T-helper 22 cell (primary cell): Measurements from ENCODE around the gene SHANK2.
"Not testable (repeated sequence)": the region's sequence is repeated elsewhere in the genome, so short reads cannot be mapped to it uniquely, and the experiment has no call there.

Experiments
- DNase-seq: peaks from one replicate; pipeline ENCODE4 v3.0.0-alpha.2; 2020; ENCODE audit warnings: low read depth

SHANK2 gene

GRCh38 chr11:71245601-71246391, 6.6 kb downstream of the SHANK2 start:
- DNase-seq: no peak

DNA sequence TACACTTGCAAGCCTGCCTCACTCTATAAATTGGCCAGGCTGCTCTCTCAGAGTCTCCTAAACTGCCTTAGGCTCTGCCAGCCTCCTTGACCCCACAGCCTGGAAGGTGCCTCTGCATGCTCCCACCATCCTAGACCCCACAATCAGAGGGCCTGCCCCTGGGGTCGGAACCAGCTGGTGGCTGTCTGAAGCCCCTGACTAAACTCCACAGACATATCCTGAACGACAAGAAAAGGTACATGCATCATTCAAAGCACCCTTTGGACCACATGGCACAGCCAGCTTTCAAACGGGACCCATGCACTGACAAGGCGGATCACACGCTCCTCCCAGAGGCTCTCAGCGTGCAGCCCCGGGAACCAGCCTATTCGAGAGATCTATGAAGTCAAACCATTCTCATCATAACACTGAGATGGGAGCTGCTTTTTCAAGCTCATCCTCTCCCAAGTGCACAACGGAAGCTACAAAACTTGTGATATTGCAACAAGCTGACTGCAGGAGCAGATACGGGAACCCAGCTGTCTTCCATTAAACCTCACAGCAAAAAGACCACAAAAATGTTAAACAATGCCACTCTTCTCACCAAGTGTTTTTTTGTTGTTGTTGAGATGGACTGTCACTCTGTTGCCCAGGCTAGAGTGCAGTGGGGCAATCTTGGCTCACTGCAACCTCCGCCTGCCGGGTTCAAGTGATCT, 8.1 kb downstream of the SHANK2 start:
- DNase-seq: no peak

DNA sequence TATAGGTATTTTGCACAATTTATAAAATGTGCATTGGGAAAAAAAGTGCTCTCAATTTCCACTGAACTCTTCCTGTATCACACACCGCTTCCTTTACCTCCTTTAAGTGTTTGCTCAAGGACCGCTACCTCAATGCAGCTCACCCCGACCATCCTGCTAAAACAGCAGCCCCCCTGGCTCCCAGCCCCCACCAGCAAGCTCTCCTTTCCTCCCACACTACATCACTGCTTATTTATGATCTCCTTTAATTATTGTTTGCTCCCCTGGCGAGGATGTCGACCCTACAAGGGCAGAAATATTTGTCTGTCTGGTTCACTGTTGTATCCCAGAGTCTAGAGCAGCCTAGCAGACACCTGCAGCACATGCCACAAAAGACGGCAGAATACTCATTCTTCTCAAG, 10.0 kb downstream of the SHANK2 start:
- DNase-seq: no peak

DNA sequence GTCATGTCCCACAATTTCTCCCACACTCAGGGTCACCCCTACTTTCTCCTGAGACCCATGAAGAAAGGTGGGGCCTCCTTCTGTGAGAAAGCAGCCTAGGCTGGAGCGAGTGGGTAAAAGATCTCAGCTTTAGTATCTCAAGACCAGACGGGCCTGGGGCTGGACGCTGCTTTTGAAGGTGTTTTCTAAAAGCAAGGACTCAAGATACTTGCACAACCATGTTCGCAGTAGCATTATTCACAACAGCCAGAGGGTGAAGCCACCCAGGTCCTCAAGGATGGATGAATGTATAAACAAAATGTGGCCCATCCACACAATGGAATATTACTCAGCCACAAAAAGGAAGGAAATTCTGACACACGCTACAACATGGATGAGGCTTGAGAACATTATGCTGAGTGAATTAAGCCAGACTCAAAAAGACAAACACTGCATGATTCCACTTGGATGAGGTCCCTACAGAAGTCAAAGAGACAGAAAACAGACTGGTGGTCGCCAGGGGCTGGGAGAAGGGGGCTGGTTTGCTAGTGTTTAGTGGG, 10.6 kb downstream of the SHANK2 start:
- no peak for DNase-seq

- DNase-seq: no peak
These were observed 11.3 kb downstream of the SHANK2 start for GRCh38 chr11:71240865-71241691.

DNA sequence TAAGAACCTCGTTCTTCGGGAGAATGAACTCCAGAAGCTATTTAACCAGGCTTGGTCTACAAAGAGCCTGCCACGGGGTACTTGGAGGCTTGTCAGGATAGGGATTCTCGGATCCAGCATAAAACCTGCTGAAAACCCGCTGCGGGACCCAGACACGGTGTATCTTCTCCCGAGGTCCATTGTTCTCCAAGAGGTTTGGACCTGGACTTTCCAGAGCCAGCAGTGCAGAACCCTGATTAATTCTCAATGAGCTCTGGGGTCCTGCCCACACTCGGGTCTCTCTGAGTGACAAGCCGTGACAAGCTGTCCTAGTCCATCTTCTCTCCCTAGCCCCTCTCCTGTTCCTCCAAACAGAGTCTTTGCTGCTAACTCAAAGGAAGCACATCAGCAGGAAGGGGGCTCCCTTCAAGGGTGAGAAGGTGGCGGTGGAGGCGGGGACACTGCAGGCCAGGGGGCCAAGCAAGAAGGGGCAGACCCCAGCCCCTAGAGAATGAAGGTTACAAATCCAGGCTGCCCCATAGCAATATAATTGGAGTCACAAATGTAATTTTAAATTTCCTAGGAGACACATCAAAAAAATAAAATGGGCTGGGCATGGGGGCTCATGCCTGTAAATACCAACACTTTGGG, 12.2 kb downstream of the SHANK2 start:
- DNase-seq: no peak

DNA sequence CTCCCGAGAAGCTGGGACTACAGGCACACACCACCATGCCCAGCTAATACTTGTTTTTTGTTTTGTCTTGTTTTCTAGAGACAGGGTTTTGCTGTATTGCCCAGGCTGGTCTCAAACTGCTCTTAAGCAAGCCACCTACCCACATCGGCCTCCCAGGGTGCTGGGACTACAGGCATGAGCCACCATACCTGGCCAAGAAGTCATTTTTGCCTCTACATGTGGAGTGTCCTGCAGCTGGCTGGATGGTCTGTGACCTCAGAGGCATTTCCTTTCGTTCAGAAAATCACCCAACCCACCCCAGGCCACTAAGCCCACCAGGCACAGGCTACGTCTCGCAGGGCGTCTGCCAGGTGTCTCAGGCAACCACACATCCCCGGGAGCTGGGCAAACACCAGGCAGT, 12.8 kb downstream of the SHANK2 start:
- no peak for DNase-seq

- DNase-seq: no peak
These were observed 13.4 kb downstream of the SHANK2 start for GRCh38 chr11:71238941-71239340.

DNA sequence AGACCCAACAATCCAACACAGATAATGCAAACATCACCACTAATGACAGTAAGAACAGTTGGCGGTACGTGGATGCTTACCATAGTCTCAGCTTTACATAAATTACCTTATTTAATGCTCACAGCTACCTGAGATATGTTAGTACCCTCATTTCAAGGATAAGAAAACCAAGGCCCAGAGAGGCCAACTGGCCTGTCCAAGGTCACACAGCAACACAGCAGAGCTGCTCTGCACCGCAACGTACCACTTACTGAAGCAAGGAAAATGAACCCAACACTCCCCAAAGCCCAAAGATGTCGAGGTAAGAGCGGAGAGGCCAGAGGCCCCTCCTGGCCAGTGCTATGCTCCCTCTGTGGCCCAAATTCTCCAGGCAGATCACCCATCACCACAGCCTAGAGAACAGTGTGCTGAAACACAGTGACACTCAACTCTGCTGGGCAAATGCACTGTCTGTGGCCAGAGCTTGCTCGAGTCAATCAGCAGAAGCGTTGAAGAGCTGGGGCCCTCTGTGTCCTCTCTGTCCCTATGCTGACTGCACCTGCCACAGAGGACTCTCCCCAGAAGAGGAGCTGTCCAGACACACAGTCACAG, 14.0 kb downstream of the SHANK2 start:
- no peak for DNase-seq

DNA sequence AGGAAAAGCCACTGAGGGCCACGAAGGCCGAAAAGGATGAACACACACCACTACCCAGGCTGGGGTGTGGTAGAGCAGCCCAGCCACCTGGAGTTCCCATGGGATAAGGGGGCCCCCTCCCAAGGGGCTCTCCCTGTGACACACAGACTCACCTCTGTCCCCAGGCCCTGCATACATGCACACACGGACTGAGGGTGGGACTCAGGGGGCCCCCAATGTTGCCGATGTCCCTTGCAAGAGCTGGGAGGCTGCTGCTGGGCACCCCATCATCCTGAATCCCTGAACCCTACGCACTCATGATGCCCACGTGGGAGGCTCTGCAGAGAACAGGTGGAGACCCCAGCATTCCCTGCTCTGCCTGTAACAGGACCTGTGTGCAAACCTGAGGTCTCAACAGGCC, 14.5 kb downstream of the SHANK2 start:
- DNase-seq: no peak

DNA sequence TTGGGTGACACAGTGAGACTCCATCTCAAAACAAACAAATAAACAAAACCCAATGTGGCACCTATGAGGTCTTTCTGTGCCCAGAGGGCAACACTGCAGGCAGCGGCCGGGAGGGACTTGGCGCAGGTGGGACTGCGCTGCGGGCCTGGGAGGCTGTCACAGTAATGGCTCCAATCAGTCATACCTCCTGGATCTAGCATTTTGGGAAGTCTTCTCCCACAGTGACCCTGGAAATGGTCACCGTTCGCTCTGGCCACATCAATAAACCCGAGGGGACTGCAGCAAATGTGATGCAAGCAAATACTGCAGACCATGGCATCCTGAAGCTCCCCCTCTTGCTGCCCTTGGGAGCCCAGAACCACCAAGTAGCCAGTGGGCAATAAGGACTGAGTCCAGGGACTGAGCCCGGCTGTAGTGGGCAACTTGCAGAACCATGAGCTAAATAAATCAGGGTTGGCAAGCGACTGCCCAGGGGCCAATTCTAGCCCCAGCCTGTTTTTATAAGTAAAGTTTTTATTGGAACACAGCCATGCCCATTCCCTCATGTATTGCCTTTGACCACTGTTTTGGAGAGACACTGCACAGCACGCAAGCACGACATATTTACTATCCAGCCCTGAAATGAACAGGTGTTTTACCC, 15.4 kb downstream of the SHANK2 start:
- DNase-seq: no peak

GRCh38 chr11:71235719-71236118, 16.7 kb downstream of the SHANK2 start:
- DNase-seq: no peak

- not testable (repeated sequence) for DNase-seq
These were observed 18.2 kb downstream of the SHANK2 start for GRCh38 chr11:71233896-71234852.

GRCh38 chr11:71232364-71232763, 20.0 kb downstream of the SHANK2 start:
- no peak for DNase-seq

DNA sequence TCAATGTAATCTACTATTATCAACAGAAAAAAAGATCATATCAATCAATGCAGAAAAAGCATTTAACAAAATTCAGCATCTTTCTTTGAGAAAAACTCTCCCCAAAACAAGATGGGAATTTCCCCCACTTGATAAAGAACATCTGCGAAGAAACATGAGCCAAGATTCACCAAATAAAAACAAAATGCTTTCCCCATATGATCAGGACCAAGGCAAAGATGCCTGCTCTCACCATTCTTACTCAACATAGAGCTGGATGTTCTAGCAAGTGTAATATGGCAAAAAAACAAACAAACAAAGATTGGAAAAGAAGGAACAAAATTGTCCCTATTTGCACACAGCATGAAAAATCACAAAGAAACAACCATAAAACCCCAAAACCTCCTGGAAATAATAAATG, 23.4 kb downstream of the SHANK2 start:
- DNase-seq: no peak

GRCh38 chr11:71227058-71227659, 25.2 kb downstream of the SHANK2 start:
- no peak for DNase-seq

DNA sequence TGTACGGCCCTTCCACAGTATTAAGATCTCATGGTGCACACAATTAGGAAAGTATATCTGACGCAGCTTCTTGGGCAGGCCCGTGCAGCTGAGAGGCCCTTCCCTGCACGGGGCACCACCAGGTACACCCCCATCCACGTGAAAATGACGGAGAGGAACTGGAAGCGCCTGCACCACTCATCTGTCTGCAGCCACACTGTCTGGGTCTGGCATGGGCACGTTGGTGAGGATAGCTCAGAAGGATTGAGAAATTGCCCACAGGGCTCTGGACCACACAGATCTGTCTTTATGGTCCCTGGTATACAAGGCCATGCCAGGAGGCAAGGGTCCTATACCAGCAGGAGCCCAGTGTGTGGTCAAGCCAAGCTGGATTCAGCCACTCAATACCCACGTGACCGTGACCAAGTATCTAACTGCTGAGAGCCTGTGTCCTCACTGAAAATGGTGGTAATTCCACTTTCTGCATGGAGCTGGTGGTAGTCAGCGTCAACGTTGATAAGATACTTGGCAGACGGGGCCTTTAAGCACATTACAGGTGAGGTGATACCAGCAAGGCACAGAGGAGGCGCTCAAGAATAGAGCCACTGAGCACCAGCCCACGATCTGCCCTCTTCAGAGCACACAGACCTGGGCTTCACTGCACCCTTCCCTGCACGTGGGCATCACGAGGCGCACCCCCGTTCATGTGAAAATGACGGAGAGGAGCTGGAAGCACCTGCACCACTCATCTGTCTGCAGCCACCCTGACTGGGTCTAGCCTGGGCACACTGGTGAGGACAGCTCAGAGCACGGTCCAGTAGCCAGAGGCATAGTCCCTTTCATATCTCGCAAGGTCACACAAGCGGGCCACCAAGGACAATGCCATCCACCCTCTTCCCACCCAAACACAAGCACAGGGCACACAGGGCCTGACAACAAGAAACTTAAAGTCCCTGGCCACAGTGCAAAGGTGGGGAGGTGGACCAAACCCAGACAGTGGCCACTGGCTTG, 28.4 kb downstream of the SHANK2 start:
- DNase-seq: no peak

DNA sequence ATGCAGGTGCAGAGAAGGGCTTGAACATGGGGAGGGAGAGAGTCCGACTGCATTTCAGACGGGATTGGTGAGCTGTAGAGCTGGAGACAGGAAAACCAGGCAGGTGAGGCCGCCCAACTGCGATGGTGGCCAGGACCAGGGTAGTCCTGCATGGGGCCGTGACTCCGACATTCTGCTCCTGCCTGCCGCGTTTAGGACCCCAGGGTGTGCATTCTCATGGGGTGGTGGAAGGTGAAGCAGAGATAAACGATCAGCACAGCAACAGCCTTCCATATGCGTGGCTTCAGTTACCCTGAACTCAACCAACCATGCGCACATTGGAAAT, 29.3 kb downstream of the SHANK2 start:
- no peak for DNase-seq
